PC-3 (cell line): ENCODE data around the gene SGCD. TPM values are rescaled to one million over a fixed set of nuclear protein-coding genes. Genes with fewer than 3 reads are reported as not detected.

Experiments used
- ATAC-seq: fragments of 200-7000 bp; cut with Tn5 transposase; 2 replicates; pipeline ENCODE4 v1.9.1; 2020; ENCODE audit warnings: mild to moderate bottlenecking, moderate library complexity
- BruUV-seq: library from RNA; stranded (reverse); fragments of 400-500 nt; replicated peaks from 2 replicates; lab custom pipeline; 2021; lab: Mats Ljungman, UMichigan
- CTCF ChIA-PET: fragments of 300-600 bp; sonication (Branson Sonifier 250); formaldehyde crosslinking; loops from one replicate; lab custom pipeline; 2022; ENCODE audit warnings: antibody characterized with exemption; lab: Charles Lee
- POLR2A ChIA-PET: fragments of 300-600 bp; sonication (Branson Sonifier 250); formaldehyde crosslinking; loops from one replicate; lab custom pipeline; 2022; ENCODE audit warnings: antibody characterized with exemption; ENCODE audit not compliant: unreplicated experiment; lab: Charles Lee
- DNase-seq: peaks from one replicate; pipeline ENCODE4 v3.0.0-alpha.2; 2015
- H2AFZ ChIP-seq: fragments of 300-600 bp; sonication (generic); 2 replicates; pipeline ENCODE4 v1.6.0; 2016; ENCODE audit warnings: antibody characterized with exemption, low read length
- H3F3A ChIP-seq: fragments of 300-600 bp; sonication (generic); one replicate; pipeline ENCODE4 v1.6.0; 2017; ENCODE audit warnings: antibody characterized with exemption, low read length, control low read depth, mild to moderate bottlenecking; ENCODE audit not compliant: unreplicated experiment
- H3K27ac ChIP-seq: fragments of 300-600 bp; sonication (generic); 2 replicates; pipeline ENCODE4 v1.5.1; 2016; ENCODE audit warnings: mild to moderate bottlenecking, low read length
- H3K27me3 ChIP-seq: fragments of 300-600 bp; sonication (generic); 2 replicates; pipeline ENCODE4 v1.6.1; 2016; ENCODE audit warnings: low read length, mixed read lengths
- H3K36me3 ChIP-seq: fragments of 300-600 bp; sonication (generic); 2 replicates; pipeline ENCODE4 v1.6.1; 2016; ENCODE audit warnings: low read depth, mixed run types, low read length, mixed read lengths
- H3K4me1 ChIP-seq: fragments of 300-600 bp; sonication (generic); 2 replicates; pipeline ENCODE4 v1.5.1; 2016; ENCODE audit warnings: low read length; ENCODE audit not compliant: insufficient read depth
- H3K4me2 ChIP-seq: fragments of 300-600 bp; sonication (generic); 2 replicates; pipeline ENCODE4 v1.6.0; 2016; ENCODE audit warnings: low read length
- H3K4me3 ChIP-seq: fragments of 300-600 bp; sonication (generic); 2 replicates; pipeline ENCODE4 v1.5.1; 2016; ENCODE audit warnings: mild to moderate bottlenecking, low read length, mixed read lengths
- H3K79me2 ChIP-seq: fragments of 300-600 bp; sonication (generic); 2 replicates; pipeline ENCODE4 v1.6.1; 2017; ENCODE audit warnings: low read length, mixed read lengths
- H3K9ac ChIP-seq: fragments of 300-600 bp; sonication (generic); 2 replicates; pipeline ENCODE4 v1.6.0; 2016; ENCODE audit warnings: mild to moderate bottlenecking, low read length
- H3K9me2 ChIP-seq: fragments of 300-600 bp; sonication (generic); replicated peaks from 2 replicates; pipeline ENCODE4 v1.6.1; 2016; ENCODE audit warnings: mixed run types, low read length, mixed read lengths
- H3K9me3 ChIP-seq: fragments of 300-600 bp; sonication (generic); 2 replicates; pipeline ENCODE4 v1.6.1; 2016; ENCODE audit warnings: low read length, mixed read lengths
- H4K20me1 ChIP-seq: fragments of 300-600 bp; sonication (generic); 2 replicates; pipeline ENCODE4 v1.6.1; 2016; ENCODE audit warnings: low read length, mixed read lengths
- CTCF ChIP-seq: fragments of 300-600 bp; sonication (generic); conservative IDR thresholded peaks from 2 replicates; pipeline ENCODE4 v1.5.1; 2017; ENCODE audit warnings: antibody characterized with exemption, low read depth, mild to moderate bottlenecking, low read length
- EZH2 ChIP-seq: fragments of 300-600 bp; sonication (generic); IDR thresholded peaks from one replicate; pipeline ENCODE4 v1.6.1; 2017; ENCODE audit warnings: antibody characterized with exemption, mild to moderate bottlenecking, low read length; ENCODE audit not compliant: unreplicated experiment
- EZH2phosphoT487 ChIP-seq: fragments of 300-600 bp; sonication (generic); IDR thresholded peaks from 2 replicates; pipeline ENCODE4 v1.6.1; 2018; ENCODE audit warnings: mild to moderate bottlenecking, antibody characterized with exemption, low read length, borderline replicate concordance
- intact Hi-C: fragments of 100-400 bp; cut with micrococcal nuclease; formaldehyde crosslinking; loops from 2 replicates; pipeline ENCODE4 v1.9.0; 2023
- total RNA-seq: library from RNA; depleted of rRNA; stranded (reverse); fragments of >200 nt; gene quantifications from 2 replicates; pipeline ENCODE4 v1.2.3, GENCODE V29; 2014

SGCD gene
- total RNA-seq, 1 experiment from 2014 or later: 0.15 TPM

DNA sequence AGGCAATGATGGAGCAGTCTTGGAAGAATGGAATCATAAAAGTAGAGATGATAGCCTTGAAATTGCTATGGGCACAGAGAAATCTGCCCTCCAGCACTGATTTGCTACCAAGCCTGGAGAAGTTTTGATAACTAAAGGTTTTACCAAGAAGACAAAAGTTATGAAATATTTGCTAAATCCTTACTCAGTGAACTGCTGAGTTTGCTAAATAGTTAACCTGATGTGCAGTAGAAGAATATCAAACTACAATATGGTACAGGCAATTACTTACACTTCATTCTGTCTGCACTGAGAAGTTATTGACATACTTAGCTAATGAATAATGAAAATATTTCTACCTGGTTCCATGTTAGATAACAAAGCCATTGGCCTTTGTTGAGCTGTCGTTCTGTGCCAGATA, 124.5 kb downstream of the SGCD start:
- intact Hi-C loops: no loop called here
- TF ChIP-seq EZH2: no peak
- TF ChIP-seq EZH2phosphoT487: no peak
- TF ChIP-seq CTCF: no peak
- Histone ChIP-seq H3K79me2 (no peaks in the 10 kb centered on the region), H3K36me3 (no peaks in the 10 kb centered on the region), H3K9me3 (no peaks in the 10 kb centered on the region), H3K4me1 (no peaks in the 10 kb centered on the region), H2AFZ (no peak overlapping the region), H4K20me1 (no peaks in the 10 kb centered on the region), H3K9me2 (no peaks in the 10 kb centered on the region), H3K4me3 (no peak overlapping the region), H3K4me2 (no peak overlapping the region), H3K9ac (no peak overlapping the region), H3F3A (no peaks in the 10 kb centered on the region), H3K27me3 (no peaks in the 10 kb centered on the region), H3K27ac (no peak overlapping the region)
- ATAC-seq: no peak
- ChIA-PET POLR2A (no interaction called here), CTCF (no interaction called here)
- no TSS peak for BruUV-seq
- no peak for DNase-seq

- ChIA-PET POLR2A (no interaction called here), CTCF (no interaction called here)
- no peak for TF ChIP-seq EZH2phosphoT487
- no peak for TF ChIP-seq CTCF
- TF ChIP-seq EZH2: no peak
- Histone ChIP-seq H3K9me2 (no peaks in the 10 kb centered on the region), H3K4me1 (no peaks in the 10 kb centered on the region), H3F3A (no peaks in the 10 kb centered on the region), H3K9ac (no peak overlapping the region), H3K4me2 (no peak overlapping the region), H3K27ac (no peak overlapping the region), H3K36me3 (no peaks in the 10 kb centered on the region), H4K20me1 (no peaks in the 10 kb centered on the region), H3K9me3 (no peaks in the 10 kb centered on the region), H2AFZ (no peak overlapping the region), H3K79me2 (no peaks in the 10 kb centered on the region), H3K4me3 (no peak overlapping the region), H3K27me3 (no peaks in the 10 kb centered on the region)
- no peak for ATAC-seq
- intact Hi-C loops: no loop called here
- no TSS peak for BruUV-seq
- no peak for DNase-seq
Observed at GRCh38 chr5:156456857-156457256, 129.9 kb downstream of the SGCD start.

- intact Hi-C loops: no loop called here
- Histone ChIP-seq H3K9me3 (no peaks in the 10 kb centered on the region), H3K27me3 (no peaks in the 10 kb centered on the region), H3K27ac (no peak overlapping the region), H4K20me1 (no peaks in the 10 kb centered on the region), H3K9me2 (no peaks in the 10 kb centered on the region), H3K36me3 (no peaks in the 10 kb centered on the region), H3K4me3 (no peak overlapping the region), H3K4me2 (no peak overlapping the region), H2AFZ (no peak overlapping the region), H3K9ac (no peak overlapping the region), H3K79me2 (no peaks in the 10 kb centered on the region), H3F3A (no peaks in the 10 kb centered on the region), H3K4me1 (no peaks in the 10 kb centered on the region)
- ATAC-seq (no peak), DNase-seq (no peak)
- CTCF ChIA-PET: no interaction called here
- no TSS peak for BruUV-seq
- POLR2A ChIA-PET: no interaction called here
- no peak for TF ChIP-seq EZH2phosphoT487
- no peak for TF ChIP-seq CTCF
- TF ChIP-seq EZH2: no peak
Observed at GRCh38 chr5:156459812-156460385, 132.9 kb downstream of the SGCD start.
